ENCODE data around the gene IGF1R.

The IGF1R gene

DNA sequence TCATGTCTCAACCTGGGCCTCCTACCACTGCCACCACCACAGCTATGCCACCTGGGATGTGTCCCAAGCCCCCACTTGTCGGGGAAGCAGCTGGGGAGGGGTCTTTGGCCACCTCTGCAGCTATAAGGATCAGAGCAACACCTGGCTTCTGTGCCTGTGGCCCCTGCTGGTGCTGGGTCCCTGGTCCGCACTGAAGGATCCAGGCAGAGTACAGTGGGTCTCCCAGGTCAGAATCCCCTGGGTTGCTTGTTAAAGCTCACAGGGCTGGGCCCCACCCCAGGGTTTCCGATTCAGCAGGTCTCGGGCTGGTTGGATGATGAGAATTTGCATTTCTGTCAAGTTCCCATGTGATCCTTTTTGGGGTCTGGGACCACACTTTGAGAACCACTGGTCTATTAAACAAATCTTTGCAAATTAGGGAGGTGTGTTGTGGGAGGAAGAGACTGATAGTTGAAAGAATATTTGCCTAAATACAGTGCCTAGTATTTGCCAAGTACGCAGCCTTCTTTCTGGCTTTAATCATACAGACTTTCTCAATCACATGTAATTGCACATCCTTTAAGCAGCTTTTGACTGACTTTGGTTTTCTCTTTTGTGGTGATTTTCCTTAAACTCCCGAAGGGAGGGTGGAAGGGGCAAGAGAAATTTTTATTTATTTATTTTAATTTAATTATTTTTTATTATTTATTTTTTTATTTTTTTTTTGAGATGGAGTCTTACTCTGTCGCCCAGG lies 127.3 kb downstream of the IGF1R start:
- no peak for DNase-seq (ENCODE audit: low read depth, low spot score)

DNA sequence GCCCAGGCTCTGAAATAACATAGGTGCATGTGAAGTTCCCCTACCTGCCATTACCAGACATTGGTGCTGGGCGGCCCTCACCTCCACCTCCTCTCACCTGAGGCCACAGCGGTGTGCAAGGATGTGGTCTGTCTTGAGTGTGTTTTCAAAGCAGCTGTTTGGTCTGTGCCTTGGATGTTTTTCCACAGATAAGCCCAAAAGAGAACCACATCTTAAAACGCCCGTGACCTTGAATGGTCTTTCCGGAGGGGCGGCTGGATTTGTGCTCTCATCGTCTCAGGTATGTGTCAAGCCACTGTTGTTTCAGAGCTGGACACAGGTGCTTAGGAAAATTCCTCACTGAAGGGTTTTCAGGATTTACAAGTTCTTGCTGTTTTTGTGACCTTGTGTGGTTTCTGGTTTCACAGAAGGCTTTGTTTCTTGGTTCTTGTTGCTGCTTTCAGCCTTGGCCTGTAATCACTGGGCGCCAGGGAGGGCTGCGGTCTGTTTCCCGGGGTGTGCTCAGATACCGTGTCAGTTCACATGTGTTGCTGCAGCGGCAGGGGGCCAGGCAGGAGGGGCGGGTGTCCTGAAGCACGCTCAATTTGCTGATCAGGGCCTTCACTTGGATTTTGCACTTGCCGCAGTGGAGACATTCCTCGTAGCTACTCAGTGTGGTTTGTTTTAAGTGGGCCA lies 128.4 kb downstream of the IGF1R start:
- DNase-seq (ENCODE audit: low read depth, low spot score): no peak

DNA sequence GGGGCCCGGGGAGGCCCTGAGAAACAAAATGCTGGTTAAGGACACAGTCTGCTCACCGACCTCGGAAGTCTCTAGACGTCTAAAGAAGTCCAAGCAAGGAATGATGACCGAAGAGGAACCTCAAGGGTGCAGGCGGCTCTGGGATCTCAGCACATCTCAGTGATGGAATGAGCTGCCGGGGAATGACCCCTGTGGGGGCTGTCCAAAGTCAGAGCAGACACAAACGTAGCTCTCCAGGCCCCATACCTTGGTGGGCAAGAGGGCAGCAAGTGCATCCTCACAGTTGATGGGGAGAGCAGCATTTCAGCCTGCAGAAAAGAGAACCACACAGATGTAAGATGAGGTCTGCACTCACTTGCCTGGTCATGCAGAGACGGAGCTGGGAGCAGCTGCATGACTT lies 129.1 kb downstream of the IGF1R start:
- no peak for DNase-seq (ENCODE audit: low read depth, low spot score)

GRCh38 chr15:98778263-98778959 lies 130.1 kb downstream of the IGF1R start:
- DNase-seq (ENCODE audit: low read depth, low spot score): no peak

DNA sequence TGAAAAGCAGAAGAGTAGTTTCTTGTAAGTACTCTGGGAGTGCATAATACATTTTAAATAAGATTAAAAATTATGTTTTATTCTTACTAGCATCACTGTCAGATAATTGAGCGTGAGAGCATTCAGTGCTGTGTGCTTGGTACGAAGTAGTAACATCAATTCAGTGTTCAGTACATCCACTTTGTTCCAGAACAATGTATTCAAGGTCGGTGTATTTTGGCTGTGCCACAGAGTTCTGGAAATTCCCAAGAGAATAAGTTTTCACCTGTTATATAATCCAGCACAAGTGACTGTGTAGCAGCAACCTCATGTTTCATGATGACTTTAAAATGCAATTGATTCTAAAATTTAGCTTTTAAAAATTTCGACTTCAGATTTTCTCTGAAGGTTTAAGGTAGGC lies 130.6 kb downstream of the IGF1R start:
- DNase-seq (ENCODE audit: low read depth, low spot score): no peak

GRCh38 chr15:98779463-98780071 lies 131.2 kb downstream of the IGF1R start:
- DNase-seq (ENCODE audit: low read depth, low spot score): no peak

DNA sequence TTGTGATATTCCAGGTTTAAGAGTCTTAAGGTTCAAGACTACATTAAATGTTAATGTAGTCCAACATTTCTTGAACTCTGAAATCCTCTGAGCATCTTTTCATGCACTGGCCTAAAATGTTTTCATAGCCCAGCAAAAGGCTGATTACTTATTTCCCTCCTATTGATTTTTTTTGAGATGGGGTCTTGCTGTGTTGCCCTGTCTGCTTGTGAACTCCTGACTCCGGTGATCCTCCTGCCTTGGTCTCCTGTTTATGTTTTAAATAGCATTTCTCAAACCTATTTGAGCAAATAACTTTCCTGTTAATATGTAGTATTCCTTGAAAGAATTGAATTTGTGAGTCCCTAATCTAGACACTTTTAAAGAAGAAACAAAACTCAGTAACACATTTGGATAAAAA lies 133.5 kb downstream of the IGF1R start:
- no peak for DNase-seq (ENCODE audit: low read depth, low spot score)

DNA sequence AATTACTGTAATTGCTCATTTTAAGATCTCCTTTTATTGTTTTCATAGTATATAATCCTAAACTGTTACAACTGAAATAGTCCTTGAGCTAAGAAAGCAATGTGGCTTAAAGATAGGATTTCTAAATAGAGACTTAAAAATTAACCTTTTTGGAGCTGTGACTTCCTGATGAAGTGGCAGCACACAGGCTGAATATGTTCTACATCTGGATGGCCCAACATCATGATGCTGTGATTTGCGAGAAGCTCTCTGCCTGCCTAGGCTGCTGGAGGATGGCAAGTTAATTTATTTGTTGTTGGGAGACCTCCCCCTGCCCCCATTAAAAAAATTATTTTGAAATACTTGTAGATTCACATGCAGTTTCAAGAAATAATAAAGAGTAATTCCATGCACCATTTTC lies 134.5 kb downstream of the IGF1R start:
- no peak for DNase-seq (ENCODE audit: low read depth, low spot score)

DNA sequence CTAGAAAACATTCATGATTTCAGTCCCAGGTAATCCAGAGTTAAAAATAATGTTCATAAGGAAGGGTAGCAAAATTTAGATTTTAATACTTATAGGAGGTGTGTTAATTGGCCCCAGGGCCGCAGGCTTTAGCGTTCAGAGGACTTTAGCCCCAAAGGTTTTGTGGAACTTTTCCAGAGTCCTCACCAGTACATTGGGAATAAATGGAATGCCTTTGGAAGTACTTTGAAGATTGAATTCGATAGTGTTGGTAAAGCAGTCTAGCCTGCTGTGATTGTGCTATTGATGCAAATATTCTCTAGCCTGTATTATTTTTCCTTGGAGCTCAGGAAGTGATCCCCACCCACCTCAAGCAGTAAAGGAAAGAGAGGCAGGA lies 137.1 kb downstream of the IGF1R start:
- DNase-seq (ENCODE audit: low read depth, low spot score): no peak

- DNase-seq (ENCODE audit: low read depth, low spot score): no peak
These were observed 137.7 kb downstream of the IGF1R start for GRCh38 chr15:98785807-98786621.

DNA sequence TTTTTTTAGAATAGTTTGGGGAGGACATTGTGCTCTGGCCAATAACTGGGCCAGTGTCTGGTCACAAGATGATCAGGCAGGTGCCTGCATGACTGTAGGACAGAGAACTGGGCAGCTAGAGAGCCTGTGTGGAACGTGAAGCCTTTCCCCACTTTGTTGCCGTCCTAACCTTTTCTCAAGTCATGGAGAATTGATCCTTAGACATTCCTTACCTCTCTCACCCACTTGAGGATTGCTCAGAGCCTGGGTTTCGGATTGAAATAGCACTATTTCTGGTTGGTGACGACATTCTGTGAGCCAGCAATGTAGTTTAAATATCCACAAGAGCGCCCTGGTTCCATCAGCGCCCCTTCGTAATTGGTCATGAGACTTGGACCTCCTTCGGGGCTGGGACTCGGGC lies 138.4 kb downstream of the IGF1R start:
- DNase-seq (ENCODE audit: low read depth, low spot score): no peak

DNA sequence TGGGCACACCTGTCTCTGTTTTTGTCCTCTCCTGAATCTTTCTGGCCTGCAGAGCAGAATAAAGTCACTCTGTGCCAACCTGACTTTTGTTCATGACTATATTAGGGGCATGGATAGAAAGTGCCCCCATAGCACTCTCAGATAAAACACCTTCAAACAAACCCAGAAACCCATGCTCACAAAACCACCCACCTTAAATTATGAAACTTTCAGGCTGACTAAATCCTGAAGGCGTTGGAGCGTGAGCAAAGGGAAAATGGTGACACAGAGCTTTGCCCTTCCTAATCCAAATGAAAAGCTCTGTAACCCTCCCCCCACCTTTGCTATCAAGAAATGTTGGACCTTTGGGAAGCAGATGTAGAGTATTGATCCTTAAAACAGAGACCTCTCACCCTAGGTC lies 138.9 kb downstream of the IGF1R start:
- no peak for DNase-seq (ENCODE audit: low read depth, low spot score)

DNA sequence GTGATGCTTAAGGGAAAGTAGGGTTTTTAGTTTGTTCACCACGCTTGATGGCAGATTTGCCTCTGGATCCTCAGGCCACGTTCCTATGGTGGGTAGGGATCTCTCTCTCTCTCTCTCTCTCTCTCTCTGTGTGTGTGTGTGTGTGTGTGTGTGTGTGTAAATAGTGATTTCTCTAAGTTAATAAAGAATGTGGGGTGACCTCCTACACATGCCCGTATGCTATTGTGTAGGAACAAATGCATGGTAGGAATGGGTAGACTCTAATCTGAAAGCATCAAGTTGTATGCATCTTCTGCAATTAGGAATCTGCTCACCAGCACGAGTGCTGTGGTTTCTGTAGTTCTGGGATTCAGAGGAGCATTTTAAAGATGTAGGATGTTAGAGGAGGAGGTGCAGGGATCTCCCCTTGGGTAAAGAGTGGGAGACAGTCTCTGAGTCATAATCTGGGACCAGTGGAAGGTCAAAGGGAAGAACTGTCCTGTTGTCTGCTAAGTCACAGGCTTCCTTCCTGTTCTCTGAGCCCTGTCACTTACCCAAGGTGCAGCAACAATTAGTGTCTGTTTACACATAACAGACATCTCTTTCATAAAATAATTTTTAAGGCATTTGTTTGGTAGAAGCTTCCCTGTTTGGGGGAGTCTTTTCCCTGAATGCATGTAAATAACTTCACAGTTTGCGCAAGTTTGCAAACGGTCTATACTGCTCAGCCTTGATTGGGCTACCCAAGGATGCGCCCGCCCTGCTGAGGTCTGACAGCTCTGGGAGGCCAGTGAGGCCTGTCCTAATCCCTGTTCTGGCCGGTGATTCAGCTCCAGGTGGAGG lies 139.8 kb downstream of the IGF1R start:
- DNase-seq (ENCODE audit: low read depth, low spot score): no peak

GRCh38 chr15:98789020-98789419 lies 140.7 kb downstream of the IGF1R start:
- DNase-seq (ENCODE audit: low read depth, low spot score): no peak

DNA sequence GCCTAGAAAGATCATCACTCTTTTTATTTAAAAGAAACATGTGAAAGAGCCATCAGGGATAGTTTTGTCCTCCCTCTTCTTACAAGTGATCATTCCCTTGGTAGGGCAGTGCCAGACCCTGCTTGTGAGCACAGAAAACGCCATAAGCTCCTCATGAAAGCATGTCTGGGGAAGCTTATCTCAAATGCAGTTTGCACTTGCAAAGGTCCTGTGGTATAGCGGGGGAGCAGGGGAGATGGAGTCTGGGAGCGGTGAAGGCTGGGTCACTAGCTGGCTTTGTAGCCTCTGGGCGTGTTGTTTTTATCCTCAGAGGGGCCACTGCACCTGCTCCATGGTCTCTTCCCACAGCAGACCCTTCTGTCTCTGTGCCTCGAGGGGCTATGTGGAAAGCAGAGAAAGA lies 141.9 kb downstream of the IGF1R start:
- DNase-seq (ENCODE audit: low read depth, low spot score): no peak

- no peak for DNase-seq (ENCODE audit: low read depth, low spot score)
These were observed 142.8 kb downstream of the IGF1R start for GRCh38 chr15:98791046-98791701.

DNA sequence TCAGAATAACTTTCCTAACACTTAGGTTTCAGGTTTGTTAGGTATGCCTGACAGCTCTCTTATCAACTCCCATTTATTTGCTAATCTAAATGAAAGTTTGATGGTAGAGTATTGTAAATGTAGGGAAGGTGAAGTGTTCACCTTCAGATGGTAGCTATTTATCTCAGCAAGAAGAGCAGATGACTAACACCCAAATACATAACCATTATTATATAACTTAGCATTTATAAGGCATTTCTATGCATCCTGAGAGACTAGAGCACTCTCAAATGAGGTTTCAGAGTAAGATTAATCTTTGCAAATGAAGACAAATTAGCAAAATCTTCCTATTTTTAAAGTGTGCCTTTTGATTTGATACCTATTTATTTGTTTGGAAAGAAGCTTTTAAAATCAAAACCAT lies 143.8 kb downstream of the IGF1R start:
- DNase-seq (ENCODE audit: low read depth, low spot score): no peak

- DNase-seq (ENCODE audit: low read depth, low spot score): no peak
These were observed 145.9 kb downstream of the IGF1R start for GRCh38 chr15:98794211-98794610.

DNA sequence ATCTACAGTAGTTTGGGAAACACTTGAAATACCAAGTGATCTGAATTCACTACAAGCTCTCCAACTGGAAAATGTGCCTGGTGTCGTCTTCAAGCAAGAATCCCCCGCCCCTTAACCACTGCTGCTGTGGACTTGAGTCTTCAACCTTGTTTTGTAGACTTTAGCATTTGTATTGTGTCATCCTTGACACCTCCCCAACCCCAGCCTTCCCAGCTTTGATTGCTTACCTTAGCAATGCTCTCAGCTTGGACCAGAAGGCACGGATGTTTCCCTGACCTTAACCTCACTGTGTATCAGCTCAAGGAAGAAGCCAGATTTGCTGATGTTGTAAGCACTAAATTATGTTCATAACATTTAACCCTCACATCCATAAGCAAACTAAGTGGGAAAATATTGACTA lies 146.4 kb downstream of the IGF1R start:
- DNase-seq (ENCODE audit: low read depth, low spot score): no peak

DNA sequence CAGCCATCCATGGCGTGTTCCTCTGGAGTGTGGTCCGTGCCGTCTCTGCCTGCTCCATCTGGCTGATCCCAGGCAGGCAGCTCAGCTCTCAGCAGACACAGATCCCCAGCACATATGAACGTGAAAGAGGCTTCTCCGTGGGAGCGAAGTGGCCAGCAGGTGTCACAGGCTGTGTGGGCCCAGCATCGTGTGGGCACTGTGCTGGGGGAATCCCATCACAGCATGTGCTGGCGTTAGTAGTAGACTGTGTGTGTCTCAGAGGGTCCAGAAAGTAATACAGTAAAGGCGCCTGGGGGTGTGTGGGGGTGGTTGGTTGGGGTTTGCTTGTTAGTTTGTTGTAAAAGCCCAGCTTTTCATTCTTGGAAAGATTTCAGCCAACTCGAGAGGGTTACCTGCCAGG lies 147.6 kb downstream of the IGF1R start:
- DNase-seq (ENCODE audit: low read depth, low spot score): no peak
